HPDE6-E6E7 (cell line): ENCODE measurements around the gene TBC1D24.

Experiments
- DNase-seq: peaks from one replicate; pipeline ENCODE4 v3.0.0; 2011; ENCODE audit warnings: missing footprints; ENCODE audit errors: extremely low spot score

The TBC1D24 gene

GRCh38 chr16:2482708-2483534 lies 8.0 kb downstream of the TBC1D24 start:
- no peak for DNase-seq

DNA sequence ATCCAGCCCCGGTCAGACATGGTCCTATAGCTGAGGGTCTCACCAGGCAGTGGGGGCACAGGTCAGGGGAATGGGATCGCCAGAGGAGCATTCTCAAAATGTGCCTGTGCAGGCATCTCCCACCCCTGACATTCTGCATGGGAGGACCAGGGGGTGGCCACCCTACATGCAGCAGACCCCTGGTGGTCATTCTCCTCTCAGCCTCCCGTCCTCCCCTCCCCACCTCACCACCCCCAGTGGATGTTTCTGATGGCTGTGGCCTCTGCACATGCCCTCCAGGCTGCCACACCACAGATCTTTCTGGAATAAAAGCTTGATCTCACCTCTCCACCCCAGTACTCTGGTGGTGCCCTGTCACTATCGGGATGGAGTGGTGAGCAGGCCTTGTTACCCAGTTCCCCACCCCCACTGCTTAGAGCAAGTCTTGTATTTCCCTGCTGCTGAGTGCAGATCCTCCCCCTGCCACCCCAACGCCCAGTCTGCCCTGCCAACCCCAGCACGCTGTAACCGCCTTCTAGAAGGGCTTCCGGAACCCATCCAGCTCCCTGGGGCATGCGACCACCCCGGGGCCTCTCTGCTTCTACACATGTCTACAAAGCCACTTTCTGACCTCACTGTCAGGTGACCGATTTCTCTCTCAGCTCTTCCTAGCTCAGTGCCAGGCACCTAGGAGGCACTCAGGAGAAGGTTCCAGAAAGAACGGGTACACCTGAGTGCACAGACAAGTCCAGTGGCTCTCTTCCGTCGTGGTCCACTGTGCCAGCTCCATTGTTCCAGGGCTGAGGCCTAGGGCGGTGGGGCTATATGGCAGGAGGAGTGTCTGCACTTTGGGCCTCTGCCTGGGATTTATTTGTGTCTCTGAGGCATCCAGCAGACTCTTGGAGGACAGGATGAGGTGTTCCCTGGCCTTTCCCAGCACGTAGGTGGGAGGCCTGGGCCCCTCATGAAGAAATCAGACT lies 9.3 kb downstream of the TBC1D24 start:
- no peak for DNase-seq

- no peak for DNase-seq
These were observed 10.1 kb downstream of the TBC1D24 start for GRCh38 chr16:2484898-2485508.

GRCh38 chr16:2485811-2486507 lies 11.0 kb downstream of the TBC1D24 start:
- no peak for DNase-seq

GRCh38 chr16:2486645-2487516 lies 12.0 kb downstream of the TBC1D24 start:
- DNase-seq: no peak

GRCh38 chr16:2487517-2487842 lies 12.6 kb downstream of the TBC1D24 start:
- no peak for DNase-seq

DNA sequence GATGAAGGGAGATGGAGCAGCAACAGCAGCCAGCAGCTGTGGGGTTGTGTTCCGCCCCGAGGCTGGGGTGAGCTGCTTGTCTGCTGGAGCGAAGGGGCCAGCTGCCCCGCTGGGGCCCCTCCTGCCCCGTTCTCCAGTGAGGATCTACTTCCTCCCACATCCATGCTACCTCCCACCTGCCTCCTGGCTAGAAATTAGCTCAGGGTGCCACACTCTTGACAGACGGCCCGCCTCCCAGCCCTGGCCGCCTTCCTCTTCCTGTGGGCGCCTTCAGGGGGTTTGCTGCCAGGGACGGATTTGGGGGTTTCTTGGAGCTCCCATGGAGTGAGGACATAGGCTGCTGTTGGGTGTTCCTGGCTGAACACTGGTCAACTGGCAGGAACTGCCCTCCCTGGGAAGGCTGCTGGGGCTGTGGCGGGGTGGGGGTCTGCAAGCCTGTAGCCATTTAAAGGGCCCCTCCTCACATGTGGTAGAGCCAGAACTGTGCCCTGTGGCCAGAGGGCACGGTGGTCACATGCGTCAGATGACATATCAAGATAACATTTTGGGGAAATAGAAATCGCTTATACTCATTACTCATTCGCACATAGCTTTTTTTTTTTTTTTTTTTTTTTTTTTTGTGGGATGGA lies 13.1 kb downstream of the TBC1D24 start:
- no peak for DNase-seq

DNA sequence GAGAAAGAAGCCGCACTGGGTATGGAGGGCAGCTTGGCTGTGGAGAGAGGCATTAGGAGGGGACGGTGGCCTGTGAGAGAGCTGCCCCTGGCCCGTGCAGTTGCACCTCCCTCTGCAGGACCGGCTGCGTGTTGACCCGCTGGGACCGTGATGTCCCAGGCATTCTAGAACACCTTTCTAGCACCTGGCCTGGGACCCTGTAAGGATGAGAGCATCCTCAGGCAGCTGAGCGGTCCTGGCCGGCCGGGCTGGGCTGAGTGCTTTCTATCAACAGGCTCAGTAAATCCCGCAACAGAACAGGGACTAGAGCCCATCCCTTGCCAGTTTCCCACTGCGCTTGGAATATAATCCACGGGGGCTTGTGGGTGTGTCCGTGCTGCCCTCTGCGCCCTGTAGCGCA lies 14.7 kb downstream of the TBC1D24 start:
- DNase-seq: no peak

- no peak for DNase-seq
These were observed 15.5 kb downstream of the TBC1D24 start for GRCh38 chr16:2490190-2491105.

GRCh38 chr16:2492292-2492691 lies 17.4 kb downstream of the TBC1D24 start:
- no peak for DNase-seq

DNA sequence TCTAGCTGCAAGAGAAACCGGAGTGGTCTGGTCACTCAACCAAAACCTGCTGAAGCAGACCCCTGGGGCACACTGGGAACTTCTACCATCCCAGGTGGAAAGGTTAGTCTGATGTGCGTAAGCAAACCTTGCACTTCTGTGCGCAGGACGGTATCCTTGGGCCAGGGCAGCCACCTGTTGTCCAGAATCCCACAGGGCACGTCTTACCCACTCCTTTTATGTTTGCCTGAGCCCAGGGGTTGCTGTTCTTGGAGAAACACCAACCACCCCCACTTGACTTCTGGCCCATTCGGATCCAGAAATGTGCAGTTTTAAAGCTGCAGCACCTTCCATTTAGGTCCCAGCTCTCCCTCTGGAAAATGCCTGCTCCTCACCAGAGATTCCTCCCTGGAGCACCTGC lies 18.7 kb downstream of the TBC1D24 start:
- no peak for DNase-seq

- DNase-seq: no peak
These were observed 19.7 kb downstream of the TBC1D24 start for GRCh38 chr16:2494616-2495015.

- no peak for DNase-seq
These were observed 20.1 kb downstream of the TBC1D24 start for GRCh38 chr16:2495041-2495440.

DNA sequence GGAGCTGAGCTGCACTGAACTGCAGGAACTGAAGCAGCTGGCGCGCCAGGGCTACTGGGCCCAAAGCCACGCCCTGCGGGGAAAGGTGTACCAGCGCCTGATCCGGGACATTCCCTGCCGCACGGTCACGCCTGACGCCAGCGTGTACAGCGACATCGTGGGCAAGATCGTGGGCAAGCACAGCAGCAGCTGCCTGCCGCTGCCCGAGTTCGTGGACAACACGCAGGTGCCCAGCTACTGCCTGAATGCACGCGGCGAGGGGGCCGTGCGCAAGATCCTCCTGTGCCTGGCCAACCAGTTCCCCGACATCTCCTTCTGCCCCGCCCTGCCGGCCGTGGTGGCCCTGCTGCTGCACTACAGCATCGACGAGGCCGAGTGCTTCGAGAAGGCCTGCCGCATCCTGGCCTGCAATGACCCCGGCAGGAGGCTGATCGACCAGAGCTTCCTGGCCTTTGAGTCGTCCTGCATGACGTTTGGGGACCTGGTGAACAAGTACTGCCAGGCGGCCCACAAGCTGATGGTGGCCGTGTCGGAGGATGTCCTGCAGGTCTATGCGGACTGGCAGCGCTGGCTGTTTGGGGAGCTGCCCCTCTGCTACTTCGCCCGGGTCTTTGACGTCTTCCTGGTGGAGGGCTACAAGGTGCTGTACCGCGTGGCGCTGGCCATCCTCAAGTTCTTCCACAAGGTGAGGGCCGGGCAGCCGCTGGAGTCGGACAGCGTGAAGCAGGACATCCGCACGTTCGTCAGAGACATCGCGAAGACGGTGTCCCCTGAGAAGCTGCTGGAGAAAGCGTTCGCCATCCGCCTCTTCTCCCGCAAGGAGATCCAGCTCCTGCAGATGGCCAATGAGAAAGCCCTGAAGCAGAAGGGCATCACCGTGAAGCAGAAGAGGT lies 21.5 kb downstream of the TBC1D24 start:
- DNase-seq: no peak

GRCh38 chr16:2497116-2497630 lies 22.2 kb downstream of the TBC1D24 start:
- DNase-seq: no peak

DNA sequence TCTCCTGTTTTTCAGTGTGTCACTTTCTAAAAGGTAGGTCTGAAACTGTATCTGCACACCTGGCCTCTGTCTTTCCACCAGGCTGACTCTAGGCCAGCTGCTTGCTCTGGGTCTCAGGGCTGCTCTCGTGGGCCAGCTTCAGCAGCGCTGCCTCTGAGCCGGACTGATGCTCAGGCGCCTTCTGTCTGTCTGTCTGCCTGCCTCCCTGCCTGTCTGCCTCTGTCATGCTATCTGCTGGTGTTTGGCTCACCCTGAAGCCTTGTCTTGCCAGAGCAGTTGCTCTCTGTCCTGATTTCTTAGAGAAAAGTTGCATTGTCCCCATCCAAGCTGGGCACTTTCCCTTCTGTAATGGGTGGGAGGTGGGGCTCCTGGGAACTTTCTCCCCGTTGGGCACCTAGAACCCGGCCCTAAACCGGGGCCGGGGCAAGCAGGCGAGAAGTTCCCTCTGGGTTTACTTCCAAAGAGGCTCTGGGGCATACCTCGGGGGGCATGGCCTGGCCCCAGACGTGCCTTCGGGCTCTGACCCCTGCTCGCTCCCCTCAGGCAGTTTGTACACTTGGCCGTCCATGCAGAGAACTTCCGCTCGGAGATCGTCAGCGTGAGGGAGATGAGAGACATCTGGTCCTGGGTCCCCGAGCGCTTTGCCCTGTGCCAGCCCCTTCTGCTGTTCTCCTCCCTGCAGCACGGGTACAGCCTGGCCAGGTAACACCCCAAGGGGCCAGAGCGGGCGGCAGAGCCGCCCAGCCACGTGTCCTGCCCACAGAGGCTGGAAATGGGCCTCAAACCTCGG lies 23.0 kb downstream of the TBC1D24 start:
- no peak for DNase-seq
